HUES64 (cell line): Measurements from ENCODE around the gene AMOTL1.

ENCODE experiments used
- H3K27ac ChIP-seq: 2 replicates; pipeline ENCODE4 v1.7.0; 2013; ENCODE audit warnings: low read depth, low read length, inconsistent platforms
- H3K27me3 ChIP-seq: 2 replicates; pipeline ENCODE4 v1.6.1; 2013; ENCODE audit warnings: mild to moderate bottlenecking, low read length; ENCODE audit not compliant: insufficient read depth
- H3K36me3 ChIP-seq: 2 replicates; pipeline ENCODE4 v1.6.1; 2013; ENCODE audit warnings: mild to moderate bottlenecking, low read length; ENCODE audit not compliant: insufficient read depth
- H3K4me1 ChIP-seq: 2 replicates; pipeline ENCODE4 v1.6.1; 2013; ENCODE audit warnings: mild to moderate bottlenecking, low read length, moderate library complexity; ENCODE audit not compliant: insufficient read depth
- H3K4me3 ChIP-seq: 2 replicates; pipeline ENCODE4 v1.5.1; 2013; ENCODE audit warnings: mild to moderate bottlenecking, low read length, moderate library complexity
- H3K9ac ChIP-seq: 2 replicates; pipeline ENCODE4 v1.6.1; 2013; ENCODE audit warnings: mild to moderate bottlenecking, low read depth, low read length
- H3K9me3 ChIP-seq: 2 replicates; pipeline ENCODE4 v1.6.1; 2013; ENCODE audit warnings: low read depth, low read length; ENCODE audit not compliant: insufficient read depth
- WGBS: fragments of 150-250, 120-280 bp; methylation state at CpG from one replicate; pipeline ENCODE4 v1.1.7; 2013; ENCODE audit warnings: missing lambda C conversion rate; 5-methylcytosine and 5-hydroxymethylcytosine counted together

The AMOTL1 gene

DNA sequence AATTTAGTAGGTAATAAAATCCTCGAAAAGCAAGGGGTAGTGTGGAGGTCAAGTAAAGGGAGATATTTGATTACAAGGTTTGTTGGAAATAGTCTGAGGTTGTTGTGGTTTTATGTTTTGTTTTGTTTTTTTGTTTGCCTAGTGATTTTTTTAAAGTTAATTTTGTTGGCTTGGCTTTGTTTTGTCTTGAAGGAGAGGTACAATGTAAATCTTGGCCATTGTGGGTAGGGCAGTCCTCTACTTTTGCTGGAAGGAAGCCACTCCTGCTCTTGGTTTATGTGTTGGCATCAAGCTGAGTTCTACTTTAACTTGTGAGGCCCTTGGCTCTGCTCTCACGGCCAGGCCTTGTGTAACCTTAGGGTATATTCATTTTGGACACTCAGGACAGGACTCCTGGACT, 3.2 kb downstream of the AMOTL1 start:
- Histone ChIP-seq H3K4me1 (peaks cover 45% of the 10 kb centered on the region), H3K9me3 (no peaks in the 10 kb centered on the region), H3K36me3 (no peaks in the 10 kb centered on the region; the same call in 1 of the 2 replicates), H3K4me3 (no peak overlapping the region), H3K27ac (no peak overlapping the region), H3K9ac (no peak overlapping the region), H3K27me3 (peaks cover 43% of the 10 kb centered on the region)
- 71% methylated on average over 2 of the region's 2 CpGs for WGBS

DNA sequence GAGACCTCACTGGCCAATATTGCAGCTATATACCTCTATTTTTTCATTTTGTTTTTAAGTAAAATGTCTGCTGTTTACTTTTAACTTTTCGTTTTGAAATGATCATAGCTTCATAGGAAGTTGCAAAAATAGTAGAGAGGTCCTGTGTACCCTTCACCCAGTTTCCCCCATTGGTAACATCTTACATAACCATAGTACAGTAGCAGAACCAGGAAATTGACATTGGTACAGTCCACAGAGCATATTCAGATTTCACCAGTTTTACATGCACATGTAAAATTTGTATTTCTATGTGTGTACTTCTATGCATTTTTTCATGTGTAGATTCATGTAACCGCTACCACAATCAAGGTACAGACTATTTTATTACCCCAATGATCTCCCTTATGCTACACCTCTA, 3.8 kb downstream of the AMOTL1 start:
- no peak overlapping the region for H3K27ac ChIP-seq

DNA sequence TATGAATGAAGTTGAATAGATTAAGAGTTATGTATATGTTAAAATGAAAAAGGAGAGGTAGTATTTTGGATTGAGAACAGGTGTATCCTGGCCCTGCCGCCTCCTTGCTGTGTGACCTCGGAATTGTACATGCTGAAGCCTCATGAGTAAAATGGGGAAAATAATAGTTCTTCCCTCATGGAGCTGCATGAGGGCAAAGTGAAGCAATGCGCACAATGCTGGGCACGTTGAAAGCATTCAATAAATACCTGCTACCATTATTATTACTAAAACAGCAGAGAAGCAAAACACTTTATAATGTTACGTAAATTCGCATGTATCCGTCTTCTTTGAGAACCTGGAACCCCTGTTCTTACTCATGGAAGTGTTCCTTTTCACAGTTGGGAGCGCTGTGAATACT, 5.7 kb downstream of the AMOTL1 start:
- no peaks in the 10 kb centered on the region; the same call in 1 of the 2 replicates for H3K36me3 ChIP-seq
- 97% methylated on average over 7 of the region's 8 CpGs for WGBS
- peaks cover 37% of the 10 kb centered on the region for H3K4me1 ChIP-seq

More for the DNA sequence above, 3.8 kb downstream of the AMOTL1 start:
- no peaks in the 10 kb centered on the region for H3K9me3 ChIP-seq
- H3K4me1 ChIP-seq: peaks cover 46% of the 10 kb centered on the region
- WGBS: 96% methylated on average over 1 of the region's 2 CpGs
- H3K36me3 ChIP-seq: no peaks in the 10 kb centered on the region; the same call in 1 of the 2 replicates
- no peak overlapping the region for H3K4me3 ChIP-seq
- no peak overlapping the region for H3K9ac ChIP-seq
- peaks cover 38% of the 10 kb centered on the region for H3K27me3 ChIP-seq

DNA sequence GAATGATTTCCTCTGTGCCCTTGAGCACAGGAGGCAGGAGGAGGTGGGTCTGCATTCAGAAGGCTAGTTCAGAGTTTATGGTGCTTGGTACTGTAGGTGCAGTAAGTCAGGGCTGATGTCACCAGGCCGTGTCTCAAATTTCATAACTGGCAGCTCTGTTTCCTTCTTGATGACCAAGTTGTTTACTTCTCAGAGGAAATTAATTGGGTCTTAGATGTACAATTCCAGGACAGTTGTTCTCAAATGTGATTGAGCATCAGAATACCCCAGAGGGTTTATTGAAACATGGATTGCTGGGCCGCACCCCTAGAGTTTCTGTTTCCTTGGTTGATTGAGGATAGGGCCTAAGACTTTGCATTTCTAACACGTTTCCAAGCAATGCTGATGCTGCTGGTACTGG, 6.2 kb downstream of the AMOTL1 start:
- peaks cover 37% of the 10 kb centered on the region for H3K4me1 ChIP-seq
- no peak overlapping the region for H3K9ac ChIP-seq
- no peak overlapping the region for H3K27ac ChIP-seq
- no peaks in the 10 kb centered on the region for H3K9me3 ChIP-seq
- H3K27me3 ChIP-seq: peaks cover 14% of the 10 kb centered on the region
- H3K36me3 ChIP-seq: no peaks in the 10 kb centered on the region; the same call in 1 of the 2 replicates
- no peak overlapping the region for H3K4me3 ChIP-seq
- WGBS: 91% methylated on average over 3 of the region's 3 CpGs

More for the DNA sequence above, 5.7 kb downstream of the AMOTL1 start:
- Histone ChIP-seq H3K27me3 (peaks cover 19% of the 10 kb centered on the region), H3K9me3 (no peaks in the 10 kb centered on the region), H3K27ac (no peak overlapping the region), H3K4me3 (no peak overlapping the region), H3K9ac (no peak overlapping the region)

DNA sequence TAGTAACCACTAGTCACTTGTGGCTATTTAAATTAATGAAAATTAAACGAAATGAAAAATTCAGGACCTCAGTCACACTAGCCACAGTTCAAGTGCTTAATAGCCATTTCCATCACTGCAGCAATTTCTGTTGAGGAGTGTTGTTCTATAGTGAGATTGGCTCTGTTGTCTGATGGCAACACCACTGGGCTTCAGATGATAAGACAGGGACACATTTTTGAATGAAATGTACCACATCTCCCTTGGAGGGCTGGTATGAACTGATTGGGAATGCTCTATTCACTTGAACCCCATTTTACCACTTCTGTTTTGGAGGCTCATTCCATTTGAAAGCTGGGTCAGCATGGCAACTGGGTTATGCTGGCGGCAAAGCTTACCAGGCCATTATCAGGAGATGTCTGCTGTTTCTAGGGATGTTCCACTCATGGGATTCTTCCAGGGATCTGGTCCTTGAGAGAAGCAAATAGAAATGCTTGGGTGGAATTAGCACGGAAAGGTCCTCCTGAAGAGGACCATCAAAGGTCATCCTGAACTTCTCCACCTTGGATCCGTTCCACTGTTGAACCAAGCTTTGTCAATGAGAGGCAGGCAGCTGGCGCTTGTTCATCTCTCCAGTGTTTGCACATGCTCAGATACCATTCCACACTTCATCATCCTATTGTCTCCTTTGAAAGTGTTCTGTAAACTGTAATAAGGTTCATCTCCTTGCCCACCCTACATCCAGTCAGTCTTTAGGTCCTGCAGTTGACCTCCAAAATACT, 7.6 kb downstream of the AMOTL1 start:
- H3K9ac ChIP-seq: no peak overlapping the region
- H3K27me3 ChIP-seq: no peaks in the 10 kb centered on the region; the same call in 1 of the 2 replicates
- H3K27ac ChIP-seq: no peak overlapping the region
- no peaks in the 10 kb centered on the region for H3K9me3 ChIP-seq
- H3K4me1 ChIP-seq: peaks cover 33% of the 10 kb centered on the region
- H3K36me3 ChIP-seq: no peaks in the 10 kb centered on the region; the same call in 1 of the 2 replicates
- WGBS: 97% methylated on average over 4 of the region's 5 CpGs
- H3K4me3 ChIP-seq: no peak overlapping the region

GRCh38 chr11:94776351-94777321, 8.5 kb downstream of the AMOTL1 start:
- 68% methylated on average over 5 of the region's 5 CpGs for WGBS
- H3K36me3 ChIP-seq: no peaks in the 10 kb centered on the region; the same call in 1 of the 2 replicates
- no peak overlapping the region for H3K4me3 ChIP-seq
- H3K27ac ChIP-seq: no peak overlapping the region
- no peaks in the 10 kb centered on the region for H3K9me3 ChIP-seq
- H3K9ac ChIP-seq: no peak overlapping the region
- peaks cover 31% of the 10 kb centered on the region for H3K4me1 ChIP-seq
- no peaks in the 10 kb centered on the region for H3K27me3 ChIP-seq

DNA sequence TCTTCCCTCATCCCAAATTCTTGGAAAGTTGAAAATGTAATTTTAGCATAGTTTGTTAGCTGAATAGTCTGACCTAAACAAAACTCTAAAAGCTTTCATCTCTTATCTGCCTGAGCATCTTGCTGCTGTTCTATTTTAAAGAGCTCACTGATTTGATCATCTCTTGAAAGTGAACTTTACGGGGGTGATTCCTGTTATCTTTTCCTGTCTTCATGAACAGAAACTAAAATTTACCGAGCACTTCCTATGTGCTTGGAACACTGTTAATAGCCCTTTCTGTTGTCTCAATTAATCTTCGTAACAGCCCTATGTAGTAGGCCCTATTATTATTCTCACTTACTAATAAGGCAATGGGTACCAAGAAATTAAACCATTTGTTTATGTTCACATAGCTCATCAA, 12.3 kb downstream of the AMOTL1 start:
- no peak overlapping the region for H3K27ac ChIP-seq
- no peak overlapping the region for H3K4me3 ChIP-seq

DNA sequence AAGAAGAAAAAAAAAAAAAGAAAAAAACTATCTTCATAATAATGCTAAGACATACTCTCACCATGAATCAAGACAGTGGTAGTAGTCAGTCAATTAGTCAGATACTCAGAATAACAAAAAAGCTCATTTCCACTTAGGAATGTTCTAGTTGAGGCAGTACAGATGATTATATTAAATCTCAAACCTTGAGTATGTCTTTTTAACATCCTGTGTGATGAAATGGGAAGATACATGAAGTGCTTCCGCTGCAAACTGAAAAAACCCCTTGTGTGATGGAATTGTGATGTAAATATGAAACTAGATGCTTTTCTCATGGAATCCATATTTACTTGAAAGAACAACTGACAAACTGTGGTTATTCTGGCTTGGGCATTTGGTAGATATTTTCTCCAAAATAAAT, 13.7 kb downstream of the AMOTL1 start:
- Histone ChIP-seq H3K9me3 (no peaks in the 10 kb centered on the region), H3K27me3 (no peaks in the 10 kb centered on the region), H3K4me1 (peaks cover 49% of the 10 kb centered on the region), H3K9ac (no peak overlapping the region), H3K36me3 (no peaks in the 10 kb centered on the region), H3K4me3 (no peak overlapping the region), H3K27ac (no peak overlapping the region)
- WGBS: 79% methylated on average over 1 of the region's 1 CpG

More for the DNA sequence above, 12.3 kb downstream of the AMOTL1 start:
- Histone ChIP-seq H3K9ac (no peak overlapping the region), H3K9me3 (no peaks in the 10 kb centered on the region), H3K4me1 (peaks cover 53% of the 10 kb centered on the region), H3K36me3 (no peaks in the 10 kb centered on the region), H3K27me3 (no peaks in the 10 kb centered on the region)
- WGBS: 91% methylated on average over 3 of the region's 3 CpGs

GRCh38 chr11:94782446-94782845, 14.3 kb downstream of the AMOTL1 start:
- Histone ChIP-seq H3K4me3 (no peak overlapping the region), H3K27me3 (no peaks in the 10 kb centered on the region), H3K9ac (no peak overlapping the region), H3K27ac (no peak overlapping the region), H3K9me3 (no peaks in the 10 kb centered on the region), H3K4me1 (peaks cover 48% of the 10 kb centered on the region), H3K36me3 (no peaks in the 10 kb centered on the region)
- WGBS: no CpG with 5 or more reads among the region's 1 CpG

DNA sequence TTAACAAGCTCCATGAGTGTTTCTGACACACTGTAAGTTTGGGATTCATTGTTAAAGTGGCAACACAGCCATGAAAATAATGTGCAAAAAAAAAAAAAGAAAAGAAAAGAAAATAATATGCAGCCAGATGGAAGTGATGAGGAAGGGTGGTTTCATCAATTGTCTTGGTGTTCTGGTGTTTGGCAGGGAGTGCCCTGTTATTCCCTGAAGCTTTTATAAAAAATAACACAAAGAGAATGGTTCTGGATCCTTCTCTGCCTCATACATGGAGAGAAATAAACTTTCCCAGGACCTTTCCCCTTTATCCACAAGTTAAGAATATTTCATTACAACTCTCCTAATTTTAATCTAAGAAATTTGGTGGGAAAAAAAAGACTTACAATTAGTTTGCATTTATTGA, 16.7 kb downstream of the AMOTL1 start:
- H3K4me1 ChIP-seq: peaks cover 53% of the 10 kb centered on the region

DNA sequence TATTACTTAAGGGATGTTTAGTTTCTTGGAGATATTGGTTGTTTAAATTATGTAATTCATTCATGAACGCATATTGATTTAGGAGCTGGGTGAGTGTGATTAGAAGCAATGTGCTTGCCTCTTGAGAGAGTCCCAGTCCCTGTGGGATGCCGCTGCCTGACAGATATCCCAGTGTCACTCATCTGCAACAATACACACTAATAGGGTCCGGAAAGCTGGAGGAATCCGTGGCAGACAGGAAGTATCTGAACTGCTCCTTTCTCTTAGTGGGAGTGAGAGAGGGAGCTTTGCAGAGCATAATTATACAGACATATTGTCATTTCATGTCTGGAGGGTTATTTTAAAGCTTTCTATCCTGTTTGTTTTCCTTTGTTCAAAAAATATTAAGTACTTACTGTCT, 17.4 kb downstream of the AMOTL1 start:
- Histone ChIP-seq H3K4me1 (peaks cover 46% of the 10 kb centered on the region), H3K36me3 (no peaks in the 10 kb centered on the region), H3K9me3 (no peaks in the 10 kb centered on the region), H3K9ac (no peak overlapping the region), H3K27me3 (no peaks in the 10 kb centered on the region), H3K27ac (no peak overlapping the region), H3K4me3 (no peak overlapping the region)
- WGBS: 40% methylated on average over 4 of the region's 4 CpGs

More for the DNA sequence above, 16.7 kb downstream of the AMOTL1 start:
- H3K4me3 ChIP-seq: no peak overlapping the region
- H3K9me3 ChIP-seq: no peaks in the 10 kb centered on the region
- no peak overlapping the region for H3K27ac ChIP-seq
- H3K9ac ChIP-seq: no peak overlapping the region
- no peaks in the 10 kb centered on the region for H3K36me3 ChIP-seq
- H3K27me3 ChIP-seq: no peaks in the 10 kb centered on the region
